Measurements from ENCODE around the gene ATP6V0A4.
"Not testable (repeated sequence)": the region's sequence is repeated elsewhere in the genome, so short reads cannot be mapped to it uniquely, and the experiment has no call there.

Gene ATP6V0A4

DNA sequence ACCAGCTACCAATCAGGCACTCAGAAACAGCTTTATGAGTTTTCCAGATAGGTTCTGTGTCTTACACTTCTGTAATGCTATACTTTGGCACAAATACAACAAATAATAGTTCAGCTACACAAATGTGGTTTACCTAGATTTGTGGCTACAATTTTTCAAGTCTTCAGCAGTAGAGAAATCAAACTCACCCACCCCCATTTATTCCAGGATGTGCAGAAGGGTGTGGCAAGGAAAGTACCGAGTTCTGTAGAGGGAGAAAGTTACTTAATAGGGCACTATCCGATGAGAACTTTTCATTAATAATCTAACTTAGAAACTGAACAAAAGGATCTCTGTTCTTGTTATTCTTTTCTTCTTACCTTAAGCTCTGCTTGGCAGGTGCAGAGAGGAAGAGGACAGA, 30.3 kb upstream of the ATP6V0A4 start:
- H3K36me3 ChIP-seq (ENCODE audit: control insufficient read depth, insufficient read depth, low read length, severe bottlenecking) = no peaks in the 10 kb centered on the region

DNA sequence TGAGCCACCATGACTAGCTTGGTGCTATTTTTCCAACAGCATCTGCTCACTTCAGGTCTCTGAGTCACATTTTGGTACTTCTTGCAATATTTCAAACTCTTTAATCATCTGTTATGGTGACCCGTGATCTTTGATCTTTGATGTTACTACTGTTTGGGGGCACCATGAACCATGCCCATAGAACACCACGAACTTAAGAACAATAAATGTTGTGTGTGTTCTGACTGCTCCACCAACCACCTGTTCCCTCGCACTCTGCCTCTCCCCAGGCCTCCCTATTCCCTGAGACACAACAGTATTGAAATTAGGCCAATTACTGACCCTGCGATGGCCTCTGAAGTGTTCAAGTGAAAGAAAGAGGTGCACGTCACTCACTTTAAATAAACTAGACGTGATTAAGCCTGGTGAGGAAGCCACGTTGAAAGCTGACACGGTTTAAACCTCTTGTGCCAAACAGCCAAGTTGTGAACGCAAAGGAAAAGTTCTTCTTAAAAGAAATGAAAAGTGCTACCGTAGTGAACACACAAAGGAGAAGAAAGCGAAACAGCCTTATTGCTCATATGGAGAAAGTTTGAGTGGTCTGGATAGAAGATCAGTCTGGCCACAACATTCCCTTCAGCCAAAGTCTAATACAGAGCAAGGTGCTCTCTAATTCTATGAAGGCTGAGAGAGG, 27.2 kb upstream of the ATP6V0A4 start:
- Histone ChIP-seq H3K4me1 (ENCODE audit: control insufficient read depth, insufficient read depth, low read length) (no peaks in the 10 kb centered on the region), H3K9ac (ENCODE audit: low read length) (no peak overlapping the region), H3K27me3 (replicated peaks; ENCODE audit: control insufficient read depth, insufficient read depth, low read length) (no peaks in the 10 kb centered on the region), H3K36me3 (ENCODE audit: control insufficient read depth, insufficient read depth, low read length, severe bottlenecking) (no peaks in the 10 kb centered on the region), H3K4me3 (ENCODE audit: low read length) (no peak overlapping the region), H3K9me3 (ENCODE audit: control insufficient read depth, low read length) (peaks cover 6% of the 10 kb centered on the region)
- no peak for DNase-seq (ENCODE audit: low read depth)

More for the DNA sequence above, 30.3 kb upstream of the ATP6V0A4 start:
- Histone ChIP-seq H3K4me1 (ENCODE audit: control insufficient read depth, insufficient read depth, low read length) (no peaks in the 10 kb centered on the region), H3K4me3 (ENCODE audit: low read length) (no peak overlapping the region), H3K9me3 (ENCODE audit: control insufficient read depth, low read length) (peaks cover 6% of the 10 kb centered on the region), H3K27me3 (replicated peaks; ENCODE audit: control insufficient read depth, insufficient read depth, low read length) (no peaks in the 10 kb centered on the region), H3K9ac (ENCODE audit: low read length) (no peak overlapping the region)
- DNase-seq (ENCODE audit: low read depth) = no peak

DNA sequence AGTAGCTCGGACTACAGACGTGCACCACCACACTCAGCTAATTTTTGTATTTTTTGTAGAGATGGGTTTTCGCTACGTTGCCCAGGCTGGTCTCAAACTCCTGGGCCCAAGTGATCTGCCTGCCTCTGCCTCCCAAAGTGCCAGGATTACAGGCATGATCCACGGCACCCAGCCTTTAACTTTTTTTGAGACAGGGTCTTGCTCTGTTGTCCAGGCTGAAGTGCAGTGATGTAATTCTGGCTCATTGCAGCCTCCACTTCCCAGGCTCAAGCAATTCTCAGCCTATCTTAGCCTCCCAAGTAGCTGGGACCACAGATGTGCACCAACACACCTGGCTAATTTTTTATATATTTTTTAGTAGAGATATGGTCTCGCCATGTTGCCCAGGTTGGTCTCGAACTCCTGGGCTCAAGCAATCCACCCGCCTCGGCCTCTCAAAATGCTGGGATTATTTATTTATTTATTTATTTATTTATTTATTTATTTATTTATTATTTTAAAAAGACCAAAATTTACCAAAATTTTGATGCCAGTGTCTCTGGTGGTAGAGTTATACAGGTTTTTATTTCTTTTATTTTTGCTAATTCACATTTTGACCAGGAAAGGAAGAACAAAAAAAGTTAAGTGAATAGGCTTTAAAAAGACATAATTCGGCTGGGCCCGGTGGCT, 25.0 kb upstream of the ATP6V0A4 start:
- H3K4me3 ChIP-seq (ENCODE audit: low read length) = no peak overlapping the region
- H3K36me3 ChIP-seq (ENCODE audit: control insufficient read depth, insufficient read depth, low read length, severe bottlenecking) = no peaks in the 10 kb centered on the region
- no peak overlapping the region for H3K9ac ChIP-seq (ENCODE audit: low read length)
- no peaks in the 10 kb centered on the region for H3K4me1 ChIP-seq (ENCODE audit: control insufficient read depth, insufficient read depth, low read length)
- H3K27me3 ChIP-seq (replicated peaks; ENCODE audit: control insufficient read depth, insufficient read depth, low read length) = no peaks in the 10 kb centered on the region
- H3K9me3 ChIP-seq (ENCODE audit: control insufficient read depth, low read length) = peaks cover 6% of the 10 kb centered on the region
- DNase-seq (ENCODE audit: low read depth) = no peak

DNA sequence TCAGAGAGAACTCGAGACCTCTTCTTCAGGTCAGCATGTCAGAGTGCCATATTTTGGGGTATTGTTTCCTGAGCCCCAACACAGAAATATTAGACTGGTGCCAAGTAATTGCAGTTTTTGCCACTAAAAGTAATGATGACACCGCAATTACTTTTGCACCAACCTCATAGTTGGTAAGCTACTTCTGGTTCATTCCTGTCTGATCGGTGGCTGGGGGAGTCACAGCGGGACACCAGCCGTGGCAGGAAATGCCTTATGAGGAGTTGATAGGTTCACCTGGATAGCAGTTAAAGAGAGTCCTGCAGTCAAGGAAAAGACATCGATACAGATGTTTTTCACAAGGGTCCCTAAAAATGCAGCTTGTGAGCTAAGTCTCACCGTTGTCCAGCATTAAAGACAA, 23.9 kb upstream of the ATP6V0A4 start:
- Histone ChIP-seq H3K4me3 (ENCODE audit: low read length) (no peak overlapping the region), H3K9ac (ENCODE audit: low read length) (no peak overlapping the region), H3K36me3 (ENCODE audit: control insufficient read depth, insufficient read depth, low read length, severe bottlenecking) (no peaks in the 10 kb centered on the region), H3K9me3 (ENCODE audit: control insufficient read depth, low read length) (peaks cover 6% of the 10 kb centered on the region), H3K27me3 (replicated peaks; ENCODE audit: control insufficient read depth, insufficient read depth, low read length) (no peaks in the 10 kb centered on the region), H3K4me1 (ENCODE audit: control insufficient read depth, insufficient read depth, low read length) (no peaks in the 10 kb centered on the region)
- DNase-seq (ENCODE audit: low read depth) = no peak

DNA sequence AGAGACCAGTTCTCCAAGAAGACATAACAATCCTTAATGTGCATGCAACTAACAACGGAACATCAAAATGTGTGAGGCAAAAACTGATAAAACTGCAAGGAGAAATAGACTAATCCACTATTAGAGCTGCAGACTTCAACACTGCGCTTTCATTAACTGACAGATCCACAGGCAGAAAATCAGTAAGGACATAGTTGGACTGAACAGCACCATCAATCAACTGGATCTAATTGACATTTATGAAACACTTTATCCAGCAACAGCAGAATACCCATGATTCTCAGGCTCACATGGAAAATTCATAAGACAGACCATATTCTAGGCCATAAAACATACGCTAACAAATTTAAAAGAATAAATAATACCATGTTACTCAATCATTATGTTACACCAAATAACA, 21.6 kb upstream of the ATP6V0A4 start:
- Histone ChIP-seq H3K4me1 (ENCODE audit: control insufficient read depth, insufficient read depth, low read length) (no peaks in the 10 kb centered on the region), H3K27me3 (replicated peaks; ENCODE audit: control insufficient read depth, insufficient read depth, low read length) (no peaks in the 10 kb centered on the region), H3K36me3 (ENCODE audit: control insufficient read depth, insufficient read depth, low read length, severe bottlenecking) (no peaks in the 10 kb centered on the region), H3K9ac (ENCODE audit: low read length) (no peak overlapping the region), H3K9me3 (ENCODE audit: control insufficient read depth, low read length) (no peaks in the 10 kb centered on the region), H3K4me3 (ENCODE audit: low read length) (no peak overlapping the region)
- DNase-seq (ENCODE audit: low read depth) = no peak

DNA sequence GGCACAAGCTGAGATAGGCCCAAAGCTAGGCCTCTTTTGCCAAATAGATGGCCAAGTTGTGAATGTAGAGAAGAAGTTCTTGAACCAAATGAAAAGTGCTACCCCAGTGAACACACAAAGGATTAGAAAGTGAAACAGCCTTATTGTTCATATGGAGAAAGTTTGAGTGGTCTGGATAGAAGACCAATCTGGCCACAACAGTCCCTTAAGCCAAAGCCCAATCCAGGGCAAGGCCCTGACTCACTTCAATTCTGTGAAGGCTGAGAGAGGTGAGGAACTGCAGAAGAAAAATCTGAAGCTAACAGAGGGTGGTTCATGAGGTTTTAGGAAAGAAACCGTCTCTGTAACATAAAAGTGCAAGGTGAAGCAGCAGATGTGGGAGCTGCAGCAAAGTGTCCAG, 18.7 kb upstream of the ATP6V0A4 start:
- Histone ChIP-seq H3K9me3 (ENCODE audit: control insufficient read depth, low read length) (no peaks in the 10 kb centered on the region), H3K9ac (ENCODE audit: low read length) (no peak overlapping the region), H3K36me3 (ENCODE audit: control insufficient read depth, insufficient read depth, low read length, severe bottlenecking) (no peaks in the 10 kb centered on the region), H3K27me3 (replicated peaks; ENCODE audit: control insufficient read depth, insufficient read depth, low read length) (no peaks in the 10 kb centered on the region), H3K4me3 (ENCODE audit: low read length) (no peak overlapping the region), H3K4me1 (ENCODE audit: control insufficient read depth, insufficient read depth, low read length) (no peaks in the 10 kb centered on the region)
- no peak for DNase-seq (ENCODE audit: low read depth)

DNA sequence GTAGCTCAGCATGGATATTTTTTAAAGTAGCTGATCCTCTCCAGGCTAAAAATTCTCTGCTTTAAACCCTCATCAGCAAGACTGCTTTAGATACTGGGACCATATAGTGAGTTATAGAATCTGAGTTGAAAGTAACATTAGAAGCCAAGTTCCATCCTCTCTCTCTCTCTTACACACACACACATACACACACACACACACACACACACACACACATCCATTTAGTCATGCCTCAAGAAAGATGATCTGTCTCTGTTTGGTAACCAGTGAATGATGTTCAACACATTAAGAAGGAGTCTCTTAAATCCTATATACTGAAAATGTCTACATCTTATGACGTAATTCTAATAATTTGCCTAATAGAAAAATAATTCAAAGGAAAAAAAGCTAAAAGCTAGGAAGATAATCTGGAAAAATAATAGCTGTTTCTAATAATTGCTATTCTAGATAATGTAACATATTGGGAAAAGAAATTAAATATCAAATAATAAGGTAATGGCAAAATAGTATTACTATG, 16.9 kb upstream of the ATP6V0A4 start:
- no peak overlapping the region for H3K9ac ChIP-seq (ENCODE audit: low read length)
- no peaks in the 10 kb centered on the region for H3K27me3 ChIP-seq (replicated peaks; ENCODE audit: control insufficient read depth, insufficient read depth, low read length)
- H3K4me3 ChIP-seq (ENCODE audit: low read length) = no peak overlapping the region
- no peaks in the 10 kb centered on the region for H3K36me3 ChIP-seq (ENCODE audit: control insufficient read depth, insufficient read depth, low read length, severe bottlenecking)
- no peak for DNase-seq (ENCODE audit: low read depth)
- no peaks in the 10 kb centered on the region for H3K4me1 ChIP-seq (ENCODE audit: control insufficient read depth, insufficient read depth, low read length)
- H3K9me3 ChIP-seq (ENCODE audit: control insufficient read depth, low read length) = no peaks in the 10 kb centered on the region

DNA sequence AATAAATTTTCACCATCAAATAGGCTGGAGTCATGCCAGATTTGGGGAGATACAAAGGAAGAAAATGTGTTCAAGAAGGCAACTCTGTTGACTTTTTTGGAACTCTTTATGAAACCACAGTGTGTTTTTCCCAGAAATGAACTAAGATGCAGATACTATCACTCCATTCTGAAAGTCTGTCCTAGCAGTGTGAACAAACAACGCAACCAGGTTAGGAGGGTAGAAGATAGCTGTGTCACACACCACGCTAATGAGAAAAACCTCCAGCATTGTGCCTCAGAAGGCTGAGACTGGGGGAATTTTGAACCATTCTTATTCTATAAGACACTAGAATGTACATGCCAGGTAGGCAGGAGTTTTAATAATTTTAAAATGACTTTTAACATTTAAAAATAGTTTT, 15.9 kb upstream of the ATP6V0A4 start:
- Histone ChIP-seq H3K27me3 (replicated peaks; ENCODE audit: control insufficient read depth, insufficient read depth, low read length) (no peaks in the 10 kb centered on the region), H3K36me3 (ENCODE audit: control insufficient read depth, insufficient read depth, low read length, severe bottlenecking) (no peaks in the 10 kb centered on the region), H3K4me1 (ENCODE audit: control insufficient read depth, insufficient read depth, low read length) (no peaks in the 10 kb centered on the region), H3K9ac (ENCODE audit: low read length) (no peak overlapping the region), H3K9me3 (ENCODE audit: control insufficient read depth, low read length) (no peaks in the 10 kb centered on the region), H3K4me3 (ENCODE audit: low read length) (no peak overlapping the region)
- no peak for DNase-seq (ENCODE audit: low read depth)

DNA sequence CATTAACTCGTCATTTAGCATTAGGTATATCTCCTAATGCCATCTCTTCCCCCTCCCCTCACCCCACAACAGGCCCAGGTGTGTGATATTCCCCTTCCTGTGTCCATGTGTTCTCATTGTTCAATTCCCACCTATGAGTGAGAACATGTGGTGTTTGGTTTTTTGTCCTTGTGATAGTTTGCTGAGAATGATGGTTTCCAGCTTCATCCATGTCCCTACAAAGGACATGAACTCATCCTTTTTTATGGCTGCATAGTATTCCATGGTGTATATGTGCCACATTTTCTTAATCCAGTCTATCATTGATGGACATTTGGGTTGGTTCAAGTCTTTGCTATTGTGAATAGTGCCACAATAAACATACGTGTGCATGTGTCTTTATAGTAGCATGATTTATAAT, 13.3 kb upstream of the ATP6V0A4 start:
- not testable (repeated sequence) for H3K27me3 ChIP-seq (replicated peaks; ENCODE audit: control insufficient read depth, insufficient read depth, low read length); H3K36me3 ChIP-seq (ENCODE audit: control insufficient read depth, insufficient read depth, low read length, severe bottlenecking); H3K4me3 ChIP-seq (ENCODE audit: low read length); H3K9ac ChIP-seq (ENCODE audit: low read length); H3K4me1 ChIP-seq (ENCODE audit: control insufficient read depth, insufficient read depth, low read length); DNase-seq (ENCODE audit: low read depth); H3K9me3 ChIP-seq (ENCODE audit: control insufficient read depth, low read length)

DNA sequence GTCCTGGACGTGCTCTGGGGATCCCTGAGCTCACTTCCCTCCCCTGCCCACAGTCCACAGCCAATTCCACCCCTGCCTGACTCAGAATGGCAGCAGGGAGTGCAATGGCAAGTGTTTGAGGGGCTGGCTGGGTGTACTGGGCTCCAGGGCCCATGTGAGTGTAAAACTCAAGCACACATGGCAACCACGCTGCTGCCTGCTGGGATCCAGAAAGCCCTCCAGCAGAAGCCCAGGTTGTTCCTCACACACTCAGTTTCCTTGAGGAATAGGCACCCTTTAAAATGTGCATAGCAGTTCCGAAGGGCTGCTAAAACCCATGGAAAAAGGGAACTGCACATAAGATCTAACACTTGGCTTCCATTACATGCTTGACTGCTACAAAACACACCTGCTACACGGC, 11.3 kb upstream of the ATP6V0A4 start:
- Histone ChIP-seq H3K9me3 (ENCODE audit: control insufficient read depth, low read length) (no peaks in the 10 kb centered on the region), H3K4me3 (ENCODE audit: low read length) (no peak overlapping the region), H3K36me3 (ENCODE audit: control insufficient read depth, insufficient read depth, low read length, severe bottlenecking) (no peaks in the 10 kb centered on the region), H3K4me1 (ENCODE audit: control insufficient read depth, insufficient read depth, low read length) (no peaks in the 10 kb centered on the region), H3K9ac (ENCODE audit: low read length) (no peak overlapping the region), H3K27me3 (replicated peaks; ENCODE audit: control insufficient read depth, insufficient read depth, low read length) (no peaks in the 10 kb centered on the region)
- DNase-seq (ENCODE audit: low read depth) = no peak

DNA sequence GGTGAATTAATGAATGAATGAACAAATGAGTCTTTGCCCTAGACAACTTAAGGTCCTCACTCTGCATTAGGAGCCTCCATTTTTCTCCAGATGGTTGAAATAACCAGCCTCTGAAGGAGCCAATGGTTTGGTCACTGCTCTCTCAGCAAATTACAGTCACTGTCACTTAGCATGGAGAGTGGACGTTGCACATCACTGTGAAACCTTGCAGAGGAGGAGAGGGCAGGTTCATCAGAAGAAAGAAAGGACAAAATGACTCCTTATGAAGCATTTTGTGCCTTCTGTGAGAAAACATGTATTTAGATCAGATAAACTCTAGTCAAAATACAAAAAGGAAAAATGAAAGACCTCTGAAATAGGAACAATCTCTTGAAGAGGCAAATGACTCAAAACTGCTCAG, 6.6 kb upstream of the ATP6V0A4 start:
- DNase-seq (ENCODE audit: low read depth) = no peak
- Histone ChIP-seq H3K36me3 (ENCODE audit: control insufficient read depth, insufficient read depth, low read length, severe bottlenecking) (no peaks in the 10 kb centered on the region), H3K9ac (ENCODE audit: low read length) (no peak overlapping the region), H3K27me3 (replicated peaks; ENCODE audit: control insufficient read depth, insufficient read depth, low read length) (peaks cover 4% of the 10 kb centered on the region), H3K4me1 (ENCODE audit: control insufficient read depth, insufficient read depth, low read length) (no peaks in the 10 kb centered on the region), H3K4me3 (ENCODE audit: low read length) (no peak overlapping the region), H3K9me3 (ENCODE audit: control insufficient read depth, low read length) (no peaks in the 10 kb centered on the region)
